Measurements from ENCODE around the gene VSIG8. TPM values are rescaled to one million over a fixed set of nuclear protein-coding genes. Genes with fewer than 3 reads are reported as not detected.
"Not testable (repeated sequence)": the region's sequence is repeated elsewhere in the genome, so short reads cannot be mapped to it uniquely, and the experiment has no call there.

VSIG8 gene
- total RNA-seq, 1 donor from 2014 or later, result not detected

DNA sequence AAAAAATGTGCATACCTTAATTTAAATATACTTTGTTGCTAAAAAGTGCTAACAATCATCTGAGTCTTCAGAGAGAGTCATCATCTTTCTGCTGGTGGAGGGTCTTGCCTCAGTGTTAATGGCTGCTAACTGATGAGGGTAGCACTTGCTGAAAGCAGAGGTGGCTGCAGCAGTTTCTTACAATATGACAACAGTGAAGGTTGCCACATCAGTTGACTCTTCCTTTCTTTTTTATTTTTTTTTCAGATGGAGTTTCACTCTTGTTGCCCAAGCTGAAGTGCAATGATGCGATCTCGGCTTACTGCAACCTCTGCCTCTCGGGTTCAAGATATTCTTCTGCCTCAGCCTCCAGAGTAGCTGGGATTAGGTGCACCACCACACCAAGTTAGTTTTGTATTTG lies 40.1 kb upstream of the VSIG8 start:
- TF ChIP-seq, protein P1, sequence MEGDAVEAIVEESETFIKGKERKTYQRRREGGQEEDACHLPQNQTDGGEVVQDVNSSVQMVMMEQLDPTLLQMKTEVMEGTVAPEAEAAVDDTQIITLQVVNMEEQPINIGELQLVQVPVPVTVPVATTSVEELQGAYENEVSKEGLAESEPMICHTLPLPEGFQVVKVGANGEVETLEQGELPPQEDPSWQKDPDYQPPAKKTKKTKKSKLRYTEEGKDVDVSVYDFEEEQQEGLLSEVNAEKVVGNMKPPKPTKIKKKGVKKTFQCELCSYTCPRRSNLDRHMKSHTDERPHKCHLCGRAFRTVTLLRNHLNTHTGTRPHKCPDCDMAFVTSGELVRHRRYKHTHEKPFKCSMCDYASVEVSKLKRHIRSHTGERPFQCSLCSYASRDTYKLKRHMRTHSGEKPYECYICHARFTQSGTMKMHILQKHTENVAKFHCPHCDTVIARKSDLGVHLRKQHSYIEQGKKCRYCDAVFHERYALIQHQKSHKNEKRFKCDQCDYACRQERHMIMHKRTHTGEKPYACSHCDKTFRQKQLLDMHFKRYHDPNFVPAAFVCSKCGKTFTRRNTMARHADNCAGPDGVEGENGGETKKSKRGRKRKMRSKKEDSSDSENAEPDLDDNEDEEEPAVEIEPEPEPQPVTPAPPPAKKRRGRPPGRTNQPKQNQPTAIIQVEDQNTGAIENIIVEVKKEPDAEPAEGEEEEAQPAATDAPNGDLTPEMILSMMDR (IDR thresholded peaks at IDR 0.05; ENCODE audit: insufficient read depth, low read length, severe bottlenecking), result no peak
- DNase-seq (ENCODE audit: low read depth), result no peak
- FAIRE-seq, result no peak
- H3K4me3 ChIP-seq (ENCODE audit: low read depth, low read length), result no peak overlapping the region
- no peaks in the 10 kb centered on the region for H3K36me3 ChIP-seq (ENCODE audit: control insufficient read depth, insufficient read depth, low read length)
- no peaks in the 10 kb centered on the region for H3K27me3 ChIP-seq (ENCODE audit: control insufficient read depth, insufficient read depth, low read length)

DNA sequence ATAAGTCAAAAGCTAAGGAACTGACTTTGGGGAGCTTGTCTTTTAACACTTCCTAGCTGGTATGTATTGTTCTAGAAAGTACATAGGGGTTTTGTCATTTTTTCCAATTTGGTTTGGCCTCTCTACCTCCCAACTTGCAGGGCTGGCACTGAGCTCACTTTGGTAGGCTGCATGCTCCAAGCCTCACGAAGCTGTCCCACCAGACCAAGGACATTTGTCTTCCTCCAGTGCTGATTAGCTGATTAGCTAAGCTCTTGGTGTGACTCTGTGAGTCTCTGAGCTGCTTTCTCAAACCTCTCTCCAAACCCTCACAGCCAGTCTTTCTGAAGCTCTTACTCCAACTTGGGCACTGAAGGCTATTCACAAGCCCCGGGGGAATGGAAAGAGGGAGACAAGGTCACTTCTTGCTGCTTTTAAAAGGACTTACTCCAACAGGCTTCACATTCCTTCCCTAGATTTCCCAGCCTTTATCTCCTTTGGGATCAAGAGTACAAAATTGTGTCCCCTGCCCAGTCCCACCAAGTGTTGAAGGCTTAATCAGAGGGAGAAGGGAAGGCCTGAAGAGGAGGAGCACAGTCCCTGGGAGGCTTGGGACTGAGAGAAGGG lies 38.4 kb upstream of the VSIG8 start:
- Histone ChIP-seq H3K4me3 (ENCODE audit: low read depth, low read length) (no peak overlapping the region), H3K36me3 (ENCODE audit: control insufficient read depth, insufficient read depth, low read length) (no peaks in the 10 kb centered on the region), H3K27me3 (ENCODE audit: control insufficient read depth, insufficient read depth, low read length) (no peaks in the 10 kb centered on the region)
- FAIRE-seq (no peak), DNase-seq (ENCODE audit: low read depth) (no peak)
- TF ChIP-seq, protein P1 (IDR thresholded peaks at IDR 0.05; ENCODE audit: insufficient read depth, low read length, severe bottlenecking), result no peak

DNA sequence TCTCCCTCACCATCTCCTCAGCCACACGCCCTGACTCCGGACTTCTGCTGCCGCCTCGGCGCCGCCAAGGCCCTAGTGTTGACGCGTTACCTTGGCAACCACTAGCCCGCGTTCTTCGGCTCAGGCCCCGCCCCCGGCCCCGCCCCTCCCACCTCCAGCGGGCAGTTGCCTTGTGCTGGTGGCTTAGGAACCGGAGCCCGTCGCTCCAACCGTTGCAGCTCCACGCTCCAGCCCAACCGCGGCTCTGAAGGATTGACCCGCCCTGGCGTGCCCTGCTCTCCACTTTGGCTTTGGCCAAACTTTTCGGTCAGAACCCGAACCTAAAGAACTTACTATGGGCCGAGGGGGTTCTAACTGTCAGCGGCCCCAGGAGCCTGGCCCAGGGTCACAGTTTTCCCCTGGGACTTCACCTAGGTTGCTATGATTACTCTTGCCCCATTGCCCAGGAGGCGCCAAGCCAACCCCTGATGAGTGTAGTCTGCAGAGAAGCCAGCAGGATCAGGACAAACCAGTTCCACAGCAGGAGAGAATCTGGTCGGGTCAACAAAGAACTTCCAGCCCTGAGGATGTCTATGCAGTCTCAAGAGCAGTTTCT lies 37.7 kb upstream of the VSIG8 start, which contains the start of gene CFAP45:
CFAP45 (minus strand) TSS at position 80 of the 595 bp plus-strand sequence; CDS start at position 13, 67 bp downstream.
- Histone ChIP-seq H3K27me3 (ENCODE audit: control insufficient read depth, insufficient read depth, low read length) (no peaks in the 10 kb centered on the region), H3K36me3 (ENCODE audit: control insufficient read depth, insufficient read depth, low read length) (no peaks in the 10 kb centered on the region), H3K4me3 (ENCODE audit: low read depth, low read length) (peak within 1 kb of the TSS; percentile 6)
- TF ChIP-seq, protein P1 (IDR thresholded peaks at IDR 0.05; ENCODE audit: insufficient read depth, low read length, severe bottlenecking), result no peak
- peak; percentile 91 for DNase-seq (ENCODE audit: low read depth)
- no peak for FAIRE-seq

DNA sequence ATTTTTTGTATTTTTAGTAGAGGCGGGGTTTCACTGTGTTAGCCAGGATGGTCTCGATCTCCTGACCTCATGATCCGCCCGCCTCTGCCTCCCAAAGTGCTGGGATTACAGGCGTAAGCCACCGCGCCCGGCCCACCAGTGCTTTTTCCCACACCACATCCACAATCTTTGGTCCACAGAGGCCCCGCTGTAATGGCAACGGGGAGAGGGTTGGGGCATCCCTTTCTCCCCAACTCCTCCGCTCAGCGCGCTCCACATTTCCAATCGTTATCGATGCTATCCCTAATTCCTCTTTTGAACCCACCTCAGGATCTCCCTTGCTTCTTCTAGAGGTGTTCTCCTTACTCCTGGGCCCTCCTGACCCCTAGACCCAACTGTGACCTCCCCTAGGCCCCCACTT lies 37.2 kb upstream of the VSIG8 start:
- not testable (repeated sequence) for H3K36me3 ChIP-seq (ENCODE audit: control insufficient read depth, insufficient read depth, low read length); H3K4me3 ChIP-seq (ENCODE audit: low read depth, low read length); DNase-seq (ENCODE audit: low read depth); FAIRE-seq; H3K27me3 ChIP-seq (ENCODE audit: control insufficient read depth, insufficient read depth, low read length)

DNA sequence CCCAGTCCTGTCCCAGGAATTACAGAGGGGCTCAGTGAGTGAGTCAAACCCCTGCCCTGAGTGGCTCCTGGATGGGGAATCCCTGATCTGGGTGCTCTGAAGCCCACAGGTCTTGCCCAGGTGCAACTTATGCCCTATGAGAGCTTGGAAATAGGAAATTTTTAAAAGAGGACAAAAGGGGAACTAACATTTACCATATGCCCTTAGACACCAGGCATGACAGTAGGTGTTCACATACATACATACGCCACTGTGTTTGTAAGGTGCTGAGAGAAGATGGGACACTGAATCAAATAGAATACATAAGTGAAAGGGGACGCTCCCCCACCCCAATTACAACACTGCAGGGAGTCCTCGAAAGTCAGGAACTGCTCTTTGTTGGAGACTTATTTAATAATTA lies 36.1 kb upstream of the VSIG8 start:
- TF ChIP-seq, protein P1 (IDR thresholded peaks at IDR 0.05; ENCODE audit: insufficient read depth, low read length, severe bottlenecking), result no peak
- no peak for FAIRE-seq
- Histone ChIP-seq H3K4me3 (ENCODE audit: low read depth, low read length) (no peak overlapping the region), H3K27me3 (ENCODE audit: control insufficient read depth, insufficient read depth, low read length) (no peaks in the 10 kb centered on the region), H3K36me3 (ENCODE audit: control insufficient read depth, insufficient read depth, low read length) (no peaks in the 10 kb centered on the region)
- DNase-seq (ENCODE audit: low read depth), result no peak

DNA sequence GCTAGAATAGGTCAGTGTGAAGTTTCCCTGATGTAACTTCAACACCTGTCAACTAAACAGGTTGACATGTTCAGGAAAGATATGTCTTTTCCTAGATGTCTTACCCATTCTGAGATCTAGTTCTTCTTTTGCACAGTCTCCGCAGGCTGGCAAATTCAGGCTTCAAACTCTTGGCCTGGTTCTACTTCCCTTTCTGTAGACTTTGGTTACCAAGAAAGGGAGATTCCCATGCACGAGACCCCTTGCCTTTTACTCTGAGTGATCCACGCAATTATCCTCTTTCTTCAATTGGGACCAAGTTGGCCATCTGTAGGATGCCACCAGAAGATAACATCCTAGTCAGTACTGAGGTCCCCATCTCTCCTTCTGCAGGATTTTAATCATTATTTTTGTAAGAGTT lies 35.5 kb upstream of the VSIG8 start:
- no peak for DNase-seq (ENCODE audit: low read depth)
- no peak for FAIRE-seq
- no peak overlapping the region for H3K4me3 ChIP-seq (ENCODE audit: low read depth, low read length)
- H3K27me3 ChIP-seq (ENCODE audit: control insufficient read depth, insufficient read depth, low read length), result no peaks in the 10 kb centered on the region
- H3K36me3 ChIP-seq (ENCODE audit: control insufficient read depth, insufficient read depth, low read length), result no peaks in the 10 kb centered on the region
- TF ChIP-seq, protein P1 (IDR thresholded peaks at IDR 0.05; ENCODE audit: insufficient read depth, low read length, severe bottlenecking), result no peak

All from bronchial epithelial cell (primary cell).